GM10266 (cell line): Measurements from ENCODE around the gene IRF6.

Experiments
- DNase-seq: peaks from one replicate; pipeline ENCODE4 v3.0.0; 2012; ENCODE audit errors: extremely low spot score
- TF ChIP-seq, protein P1 (sequence below): IDR thresholded peaks from 2 replicates; pipeline ENCODE4 v1.5.1; 2012; ENCODE audit warnings: mild to moderate bottlenecking, low read depth; ENCODE audit not compliant: control insufficient read depth, insufficient read depth; ENCODE audit errors: missing control alignments

The IRF6 gene

GRCh38 chr1:209741889-209742288, 64.1 kb downstream of the IRF6 start:
- TF ChIP-seq, protein P1, sequence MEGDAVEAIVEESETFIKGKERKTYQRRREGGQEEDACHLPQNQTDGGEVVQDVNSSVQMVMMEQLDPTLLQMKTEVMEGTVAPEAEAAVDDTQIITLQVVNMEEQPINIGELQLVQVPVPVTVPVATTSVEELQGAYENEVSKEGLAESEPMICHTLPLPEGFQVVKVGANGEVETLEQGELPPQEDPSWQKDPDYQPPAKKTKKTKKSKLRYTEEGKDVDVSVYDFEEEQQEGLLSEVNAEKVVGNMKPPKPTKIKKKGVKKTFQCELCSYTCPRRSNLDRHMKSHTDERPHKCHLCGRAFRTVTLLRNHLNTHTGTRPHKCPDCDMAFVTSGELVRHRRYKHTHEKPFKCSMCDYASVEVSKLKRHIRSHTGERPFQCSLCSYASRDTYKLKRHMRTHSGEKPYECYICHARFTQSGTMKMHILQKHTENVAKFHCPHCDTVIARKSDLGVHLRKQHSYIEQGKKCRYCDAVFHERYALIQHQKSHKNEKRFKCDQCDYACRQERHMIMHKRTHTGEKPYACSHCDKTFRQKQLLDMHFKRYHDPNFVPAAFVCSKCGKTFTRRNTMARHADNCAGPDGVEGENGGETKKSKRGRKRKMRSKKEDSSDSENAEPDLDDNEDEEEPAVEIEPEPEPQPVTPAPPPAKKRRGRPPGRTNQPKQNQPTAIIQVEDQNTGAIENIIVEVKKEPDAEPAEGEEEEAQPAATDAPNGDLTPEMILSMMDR: no peak
- DNase-seq: no peak

DNA sequence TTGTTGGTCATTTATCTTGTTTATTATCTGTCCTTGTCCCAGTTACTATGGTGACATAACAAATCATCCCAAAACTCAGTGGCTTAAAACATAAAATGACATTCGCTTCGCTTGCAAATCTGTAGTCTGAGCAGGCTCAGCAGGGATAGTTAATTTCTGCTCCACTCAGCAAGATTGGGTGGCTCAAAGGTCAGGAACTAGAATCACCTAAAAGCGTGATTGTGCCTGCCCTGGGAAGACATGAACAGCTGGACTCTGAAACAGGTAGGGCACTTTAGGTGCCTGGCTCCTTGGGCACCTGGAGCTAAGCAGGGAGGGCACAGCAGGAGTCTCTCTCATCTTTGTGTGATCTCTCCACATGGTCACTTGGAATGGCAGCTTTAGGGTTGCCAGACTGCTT, 64.7 kb downstream of the IRF6 start:
- TF ChIP-seq, protein P1: no peak
- no peak for DNase-seq

DNA sequence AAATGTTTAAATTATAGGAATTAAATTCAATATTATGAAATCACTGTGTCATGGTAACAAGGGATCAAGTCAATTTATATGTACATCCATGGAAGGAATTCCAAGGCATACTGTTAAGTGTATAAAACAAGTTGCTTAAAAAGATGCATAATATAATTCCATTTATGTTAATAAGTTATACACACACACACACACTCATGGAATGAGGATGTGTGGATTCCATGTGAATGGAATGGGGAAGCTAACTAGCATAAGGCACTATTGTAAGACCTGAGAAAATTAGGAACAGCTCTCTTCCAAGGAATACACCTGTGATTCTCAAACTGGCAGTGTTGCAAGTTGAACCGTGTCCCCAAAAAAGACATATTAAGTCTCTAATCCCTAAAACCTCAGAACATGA, 67.7 kb downstream of the IRF6 start:
- no peak for DNase-seq
- TF ChIP-seq, protein P1: no peak

DNA sequence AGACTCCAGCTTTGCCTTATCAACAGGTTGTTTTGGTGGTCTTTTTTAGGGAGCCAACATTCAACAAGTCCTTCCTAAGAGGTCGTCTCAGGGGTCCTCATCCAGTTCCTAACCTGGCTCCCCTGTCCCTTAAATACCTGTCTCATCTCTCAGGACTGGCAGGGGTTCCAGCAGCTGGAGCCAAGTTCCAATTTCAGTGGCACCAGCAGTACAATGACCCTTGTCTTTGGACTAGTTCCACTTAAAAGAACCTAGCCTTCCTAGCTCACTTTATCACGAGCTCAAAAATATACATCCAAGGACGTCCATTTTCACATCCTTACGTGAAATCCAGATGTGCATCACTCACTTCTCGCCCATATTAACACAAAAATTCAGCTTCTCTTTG, 68.8 kb downstream of the IRF6 start:
- no peak for DNase-seq
- TF ChIP-seq, protein P1: no peak

DNA sequence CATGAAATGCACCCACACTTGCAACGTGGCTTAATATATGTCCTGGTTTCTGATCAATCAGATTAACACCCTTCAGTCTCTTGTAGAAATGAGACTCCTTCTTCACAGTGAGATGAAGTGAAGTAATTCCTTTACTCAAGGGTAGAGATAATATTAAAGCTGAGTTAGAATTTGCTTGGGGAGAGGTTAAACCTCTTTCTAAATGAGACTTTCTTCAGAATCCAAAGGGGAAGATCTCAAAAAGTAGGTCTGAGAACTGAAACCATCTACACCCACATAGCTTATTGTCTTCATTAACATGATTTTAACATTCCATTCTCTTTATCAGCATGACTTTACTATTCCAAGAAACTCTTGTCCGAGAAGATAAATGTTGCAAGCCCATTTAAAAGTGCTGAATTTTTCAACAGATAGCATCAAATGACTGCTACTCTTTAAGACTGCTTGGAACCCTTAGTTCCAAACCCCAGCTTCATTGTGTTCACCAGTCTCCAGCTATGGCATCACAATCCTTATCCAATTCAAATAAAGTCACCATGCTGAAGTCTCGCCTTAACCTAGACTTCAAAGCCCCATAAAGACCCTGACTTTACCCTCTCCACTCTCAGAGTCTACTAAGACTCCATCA, 69.3 kb downstream of the IRF6 start:
- DNase-seq: no peak

More for the DNA sequence above, 69.3 kb downstream of the IRF6 start:
- TF ChIP-seq, protein P1: no peak
